IPS DF 4.7 (cell line): Measurements from ENCODE around the gene ARHGEF12.

Experiments
- DNase-seq: peaks from one replicate; pipeline ENCODE4 v3.0.0-alpha.2; 2013; ENCODE audit warnings: low spot score; ENCODE audit errors: extremely low read depth

The ARHGEF12 gene

GRCh38 chr11:120317689-120318480 lies 18.3 kb upstream of the ARHGEF12 start:
- no peak for DNase-seq

GRCh38 chr11:120318906-120319305 lies 17.3 kb upstream of the ARHGEF12 start:
- no peak for DNase-seq

- DNase-seq: no peak
Measured at GRCh38 chr11:120324932-120325810, 11.0 kb upstream of the ARHGEF12 start, which contains the start of gene TLCD5. Gene TLCD5, plus strand, starts transcription at chr11:120325299. Its CDS starts 2,143 bp downstream, at chr11:120327442.

- no peak for DNase-seq
Measured at GRCh38 chr11:120326228-120326627, 10.0 kb upstream of the ARHGEF12 start.

- DNase-seq: no peak
Measured at GRCh38 chr11:120326845-120327281, 9.3 kb upstream of the ARHGEF12 start.

GRCh38 chr11:120327311-120327710 lies 8.9 kb upstream of the ARHGEF12 start:
- DNase-seq: no peak

GRCh38 chr11:120329556-120329955 lies 6.7 kb upstream of the ARHGEF12 start:
- no peak for DNase-seq

GRCh38 chr11:120330045-120330444 lies 6.2 kb upstream of the ARHGEF12 start:
- no peak for DNase-seq

- DNase-seq: no peak
Measured at GRCh38 chr11:120331301-120331996, 4.8 kb upstream of the ARHGEF12 start.

GRCh38 chr11:120332822-120333716 lies 3.1 kb upstream of the ARHGEF12 start:
- DNase-seq: no peak

GRCh38 chr11:120333801-120334200 lies 2.4 kb upstream of the ARHGEF12 start:
- DNase-seq: no peak

- DNase-seq: no peak
Measured at GRCh38 chr11:120334332-120334731, 1.9 kb upstream of the ARHGEF12 start.

GRCh38 chr11:120334894-120335462 lies 1.2 kb upstream of the ARHGEF12 start:
- no peak for DNase-seq

- no peak for DNase-seq
Measured at GRCh38 chr11:120335556-120335907, 681 bp upstream of the ARHGEF12 start.

- no peak for DNase-seq
Measured at GRCh38 chr11:120336641-120337354, 585 bp downstream of the ARHGEF12 start.

- no peak for DNase-seq
Measured at GRCh38 chr11:120337355-120338106, 1.3 kb downstream of the ARHGEF12 start.

GRCh38 chr11:120338107-120338933 lies 2.1 kb downstream of the ARHGEF12 start:
- no peak for DNase-seq

GRCh38 chr11:120339394-120339890 lies 3.2 kb downstream of the ARHGEF12 start:
- no peak for DNase-seq
